Nephron (organoid): ENCODE data around the gene CCNY.

Experiments
- H3K27ac Mint-ChIP-seq, 3 experiments: 2 replicates each; pipeline ENCODE4 v1.8.0; 2020; ENCODE audit warnings: mixed read lengths in 3 of 3, mild to moderate bottlenecking in 2 of 3, moderate library complexity in 1 of 3
- H3K27me3 Mint-ChIP-seq: 2 replicates; pipeline ENCODE4 v1.8.0; 2021; ENCODE audit warnings: low read depth, mild to moderate bottlenecking, moderate library complexity, mixed read lengths
- H3K36me3 Mint-ChIP-seq: 2 replicates; pipeline ENCODE4 v1.8.0; 2020; ENCODE audit warnings: low read depth, mixed read lengths
- H3K4me1 Mint-ChIP-seq: 2 replicates; pipeline ENCODE4 v1.8.0; 2020; ENCODE audit warnings: mixed read lengths
- H3K4me3 Mint-ChIP-seq, 3 experiments: 2 replicates each; pipeline ENCODE4 v1.8.0; 2020; ENCODE audit warnings: mild to moderate bottlenecking in 3 of 3, mixed read lengths in 3 of 3, moderate library complexity in 2 of 3
- H3K9me3 Mint-ChIP-seq: 2 replicates; pipeline ENCODE4 v1.8.0; 2020; ENCODE audit warnings: mixed read lengths
- CTCF ChIP-seq, 3 experiments: fragments of 200-600 bp; sonication (generic); IDR thresholded peaks; one replicate each; pipeline ENCODE4 v1.5.0; 2021; ENCODE audit warnings: antibody characterized with exemption in 3 of 3; ENCODE audit not compliant: unreplicated experiment in 3 of 3

The CCNY gene

GRCh38 chr10:35443858-35444257, 107.5 kb downstream of the CCNY start:
- no peak for TF ChIP-seq CTCF (IDR thresholded peaks at IDR 0.05; ENCODE audit: unreplicated experiment in 3 of 3)
- peaks cover 48% of the 10 kb centered on the region for H3K4me1 Mint-ChIP-seq
- no peak overlapping the region for H3K27ac Mint-ChIP-seq
- peaks cover 30% of the 10 kb centered on the region for H3K36me3 Mint-ChIP-seq
- H3K27me3 Mint-ChIP-seq, result no peaks in the 10 kb centered on the region
- no peak overlapping the region for H3K4me3 Mint-ChIP-seq
- H3K9me3 Mint-ChIP-seq, result peaks cover 31% of the 10 kb centered on the region

- Mint-ChIP-seq H3K4me3 (no peak overlapping the region), H3K9me3 (peaks cover 24% of the 10 kb centered on the region), H3K36me3 (peaks cover 22% of the 10 kb centered on the region), H3K27me3 (no peaks in the 10 kb centered on the region), H3K4me1 (peaks cover 62% of the 10 kb centered on the region), H3K27ac (peak overlapping the region in 1 of 3 experiments; percentile 19)
- TF ChIP-seq CTCF (IDR thresholded peaks at IDR 0.05; ENCODE audit: unreplicated experiment in 3 of 3), result no peak
Observed at GRCh38 chr10:35445150-35445884, 109.0 kb downstream of the CCNY start.

- TF ChIP-seq CTCF (IDR thresholded peaks at IDR 0.05; ENCODE audit: unreplicated experiment in 3 of 3), result no peak
- Mint-ChIP-seq H3K4me1 (peaks cover 62% of the 10 kb centered on the region), H3K4me3 (no peak overlapping the region), H3K27me3 (no peaks in the 10 kb centered on the region), H3K27ac (no peak overlapping the region), H3K36me3 (peaks cover 17% of the 10 kb centered on the region), H3K9me3 (peaks cover 21% of the 10 kb centered on the region)
Observed at GRCh38 chr10:35446439-35446838, 110.1 kb downstream of the CCNY start.

- peak overlapping the region; percentile 12 to 69 (median 66) for H3K27ac Mint-ChIP-seq
- no peak for TF ChIP-seq CTCF (IDR thresholded peaks at IDR 0.05; ENCODE audit: unreplicated experiment in 3 of 3)
- no peaks in the 10 kb centered on the region for H3K27me3 Mint-ChIP-seq
- H3K9me3 Mint-ChIP-seq, result peaks cover 11% of the 10 kb centered on the region
- peaks cover 6% of the 10 kb centered on the region for H3K36me3 Mint-ChIP-seq
- peaks cover 62% of the 10 kb centered on the region for H3K4me1 Mint-ChIP-seq
- no peak overlapping the region for H3K4me3 Mint-ChIP-seq
Observed at GRCh38 chr10:35447693-35448407, 111.5 kb downstream of the CCNY start.

- H3K36me3 Mint-ChIP-seq, result no peaks in the 10 kb centered on the region
- no peaks in the 10 kb centered on the region for H3K27me3 Mint-ChIP-seq
- no peak for TF ChIP-seq CTCF (IDR thresholded peaks at IDR 0.05; ENCODE audit: unreplicated experiment in 3 of 3)
- H3K4me1 Mint-ChIP-seq, result peaks cover 64% of the 10 kb centered on the region
- no peak overlapping the region for H3K4me3 Mint-ChIP-seq
- peaks cover 5% of the 10 kb centered on the region for H3K9me3 Mint-ChIP-seq
- H3K27ac Mint-ChIP-seq, result peak overlapping the region; percentile 40 to 69 (median 66)
Observed at GRCh38 chr10:35448687-35449662, 112.7 kb downstream of the CCNY start.
